ENCODE data around the gene MAPK8IP2. TPM values are rescaled to one million over a fixed set of nuclear protein-coding genes. Genes with fewer than 3 reads are reported as not detected.
A peak's percentile ranks its signal among the peaks of the same experiment; 100 is the strongest.

Gene MAPK8IP2
- total and polyA plus RNA-seq, 3 donors from 2014 or later, result 12.7 to 36.9 (median 34.9) TPM

- no peak for DNase-seq
Measured at GRCh38 chr22:50561401-50562358, 38.9 kb upstream of the MAPK8IP2 start.

GRCh38 chr22:50562523-50563412 lies 37.8 kb upstream of the MAPK8IP2 start, which contains the start of gene SYCE3:
TSS of gene SYCE3 (minus strand) at chr22:50562919. CDS start at chr22:50556405, 6,514 bp downstream.
- Histone ChIP-seq H3K36me3 (ENCODE audit: low read depth, missing control alignments) (no peaks in the 10 kb centered on the region), H3K9me3 (no peaks in the 10 kb centered on the region), H3K4me1 (peaks cover 9% of the 10 kb centered on the region), H3K27ac (peak within 1 kb of the TSS in 1 of 2 donors; percentile 15), H3K27me3 (no peaks in the 10 kb centered on the region), H3K4me3 (peak within 1 kb of the TSS; percentile 49 to 65)
- WGBS, 2 donors, result 1 to 4% methylated on average over 53 of the region's 61 CpGs
- TF ChIP-seq POLR2A (IDR thresholded peaks at IDR 0.05) (peak; percentile 27), CTCF (IDR thresholded peaks at IDR 0.05) (peak; percentile 83 to 98 (median 91))
- peak; percentile 98 for DNase-seq
- intact Hi-C loops (cut with DNase I; ENCODE audit: low total_unique reads), result no loop called here

More at GRCh38 chr22:50561401-50562358, 38.9 kb upstream of the MAPK8IP2 start:
- Histone ChIP-seq H3K9me3 (no peaks in the 10 kb centered on the region), H3K36me3 (ENCODE audit: low read depth, missing control alignments) (no peaks in the 10 kb centered on the region), H3K4me1 (peaks cover 9% of the 10 kb centered on the region), H3K27ac (no peak overlapping the region), H3K4me3 (no peak overlapping the region), H3K27me3 (no peaks in the 10 kb centered on the region)
- 37 to 63% methylated on average over 18 of the region's 34 CpGs for WGBS, 2 donors
- intact Hi-C loops (cut with DNase I; ENCODE audit: low total_unique reads), result no loop called here
- no peak for TF ChIP-seq POLR2A (IDR thresholded peaks at IDR 0.05)
- no peak for TF ChIP-seq CTCF (IDR thresholded peaks at IDR 0.05)

- Histone ChIP-seq H3K4me3 (peak overlapping the region; percentile 49 to 65), H3K36me3 (ENCODE audit: low read depth, missing control alignments) (no peaks in the 10 kb centered on the region), H3K4me1 (peaks cover 9% of the 10 kb centered on the region), H3K27ac (peak overlapping the region in 1 of 2 donors; percentile 15), H3K9me3 (no peaks in the 10 kb centered on the region), H3K27me3 (no peaks in the 10 kb centered on the region)
- 15 to 19% methylated on average over 17 of the region's 17 CpGs for whole genome bisulfite sequencing, 2 donors
- DNase-seq, result no peak
- TF ChIP-seq POLR2A (IDR thresholded peaks at IDR 0.05), result no peak
- TF ChIP-seq CTCF (IDR thresholded peaks at IDR 0.05), result no peak
- intact Hi-C loops (cut with DNase I; ENCODE audit: low total_unique reads), result no loop called here
Measured at GRCh38 chr22:50563413-50564160, 37.0 kb upstream of the MAPK8IP2 start.

- Histone ChIP-seq H3K27me3 (no peaks in the 10 kb centered on the region), H3K4me3 (no peak overlapping the region), H3K27ac (no peak overlapping the region), H3K36me3 (ENCODE audit: low read depth, missing control alignments) (no peaks in the 10 kb centered on the region), H3K4me1 (peaks cover 9% of the 10 kb centered on the region), H3K9me3 (no peaks in the 10 kb centered on the region)
- TF ChIP-seq CTCF (IDR thresholded peaks at IDR 0.05), result no peak
- TF ChIP-seq POLR2A (IDR thresholded peaks at IDR 0.05), result no peak
- WGBS, 2 donors, result 92% methylated on average over 11 of the region's 11 CpGs
- DNase-seq, result no peak
- intact Hi-C loops (cut with DNase I; ENCODE audit: low total_unique reads), result no loop called here
Measured at GRCh38 chr22:50564289-50564688, 36.3 kb upstream of the MAPK8IP2 start.
